MV-4-11 (cell line): Measurements from ENCODE around the gene GREB1.
"Not testable (repeated sequence)": the region's sequence is repeated elsewhere in the genome, so short reads cannot be mapped to it uniquely, and the experiment has no call there.

Experiments
- DNase-seq: peaks from one replicate; lab custom pipeline; 2025; lab: John Stamatoyannopoulos, UW

The GREB1 gene

GRCh38 chr2:11640132-11640531, 106.3 kb downstream of the GREB1 start:
- DNase-seq: no peak

DNA sequence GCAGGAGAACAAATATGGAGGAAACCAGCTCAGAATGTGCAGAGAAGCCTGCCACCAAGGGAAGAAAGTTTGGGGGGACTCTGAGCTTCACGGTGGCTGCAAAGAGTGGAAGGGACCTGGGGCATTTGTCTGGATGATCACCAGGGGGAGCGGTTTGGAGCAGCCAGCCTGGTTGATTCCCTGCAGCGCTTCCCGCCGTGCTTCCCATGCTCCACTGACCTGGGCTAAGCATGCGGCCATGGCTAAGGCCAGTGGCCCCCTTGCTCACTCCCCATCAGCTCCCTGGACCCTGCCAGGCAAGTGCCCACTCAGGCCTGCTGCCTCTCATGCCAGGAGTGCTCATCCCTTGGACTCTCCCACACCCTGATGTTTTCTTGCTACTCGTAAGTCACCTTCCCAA, 109.1 kb downstream of the GREB1 start:
- no peak for DNase-seq

DNA sequence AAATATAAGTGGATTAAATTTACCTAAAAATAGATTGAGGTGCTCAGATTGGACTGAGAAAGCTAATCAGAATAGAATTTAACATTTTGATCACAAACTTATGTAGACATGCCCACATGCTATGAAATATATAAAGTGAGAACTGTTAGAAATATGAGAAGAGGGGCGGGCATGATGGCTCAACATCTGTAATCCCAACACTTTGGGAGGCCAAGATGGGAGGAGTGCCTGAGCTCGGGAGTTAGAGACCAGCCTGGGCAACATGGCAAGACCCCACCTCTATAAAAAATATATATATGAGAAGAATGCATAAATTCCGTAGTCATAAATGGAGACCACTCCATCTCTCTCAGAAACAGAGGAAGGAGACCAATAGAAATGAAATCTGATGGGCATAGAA, 110.4 kb downstream of the GREB1 start:
- no peak for DNase-seq

DNA sequence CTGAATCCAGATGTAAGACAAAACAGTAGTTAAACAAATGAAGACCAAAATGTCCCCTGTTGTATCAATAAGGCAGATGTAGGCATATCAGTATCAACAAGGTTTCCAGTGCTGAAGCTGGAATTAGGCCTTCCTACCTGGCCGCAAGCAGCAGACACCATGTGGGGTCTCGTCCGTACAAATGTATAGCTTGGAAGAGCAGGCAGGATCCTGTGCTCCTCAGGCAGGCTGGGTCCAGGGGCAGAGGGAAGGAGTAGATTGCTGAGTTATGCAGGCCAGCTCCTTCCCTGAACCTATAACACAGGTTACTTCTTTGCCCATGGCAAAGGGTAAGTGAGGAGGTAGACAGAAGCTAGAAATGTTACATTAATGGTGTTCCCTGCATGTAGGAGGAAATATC, 112.7 kb downstream of the GREB1 start:
- no peak for DNase-seq

DNA sequence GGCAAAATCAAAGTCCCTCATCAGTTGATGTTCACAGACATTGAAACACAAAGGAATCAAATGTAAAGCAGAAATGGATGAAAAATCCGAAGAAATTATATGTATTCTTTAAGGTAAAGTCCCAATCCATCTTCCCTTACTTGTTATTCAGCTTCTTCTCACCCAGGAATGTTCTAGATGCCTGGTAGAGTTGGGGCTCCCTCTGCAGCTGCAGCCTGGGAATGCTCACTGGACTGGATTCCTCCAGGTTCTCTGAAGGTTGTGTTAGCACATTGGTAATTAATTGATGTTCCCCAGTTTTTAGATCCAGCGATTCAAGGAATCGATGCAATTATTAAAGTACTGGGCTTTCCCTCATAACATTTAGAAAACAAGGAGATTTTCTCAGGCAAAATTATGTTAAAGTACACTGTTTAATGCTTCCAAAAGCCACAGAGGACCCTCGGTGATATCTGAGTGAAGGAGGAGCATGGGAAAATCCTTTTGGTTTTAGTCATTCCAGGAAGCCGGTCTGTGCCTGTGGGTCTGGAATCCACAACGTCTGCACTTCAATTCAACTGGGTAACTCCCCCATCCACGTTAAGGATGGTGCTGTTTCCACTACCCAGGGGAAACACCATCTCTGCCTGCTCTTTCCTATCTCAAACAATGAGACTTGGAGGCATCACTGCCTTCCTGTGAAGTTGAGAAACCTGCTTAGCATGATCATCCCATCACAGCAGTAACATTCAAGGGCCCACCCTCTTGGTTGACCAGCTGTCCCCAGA, 114.2 kb downstream of the GREB1 start:
- DNase-seq: no peak

DNA sequence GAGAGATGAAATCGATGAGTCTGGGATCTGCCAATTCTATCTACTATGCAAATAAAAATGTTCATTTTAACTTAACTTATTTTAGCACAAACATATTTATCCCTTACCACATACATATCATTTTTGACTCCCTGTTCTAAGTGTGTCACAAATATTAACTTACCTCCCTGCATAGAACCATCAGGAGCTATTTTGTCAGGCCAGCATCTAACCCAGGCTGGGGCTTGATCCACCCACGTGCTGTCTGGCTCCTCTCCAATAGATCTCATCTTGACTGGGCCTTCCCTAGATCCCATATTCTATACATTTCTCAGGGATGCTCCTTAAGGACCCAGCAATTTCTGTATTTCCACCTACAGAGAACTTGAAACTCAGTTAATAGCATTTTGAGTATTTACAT, 115.2 kb downstream of the GREB1 start:
- no peak for DNase-seq

DNA sequence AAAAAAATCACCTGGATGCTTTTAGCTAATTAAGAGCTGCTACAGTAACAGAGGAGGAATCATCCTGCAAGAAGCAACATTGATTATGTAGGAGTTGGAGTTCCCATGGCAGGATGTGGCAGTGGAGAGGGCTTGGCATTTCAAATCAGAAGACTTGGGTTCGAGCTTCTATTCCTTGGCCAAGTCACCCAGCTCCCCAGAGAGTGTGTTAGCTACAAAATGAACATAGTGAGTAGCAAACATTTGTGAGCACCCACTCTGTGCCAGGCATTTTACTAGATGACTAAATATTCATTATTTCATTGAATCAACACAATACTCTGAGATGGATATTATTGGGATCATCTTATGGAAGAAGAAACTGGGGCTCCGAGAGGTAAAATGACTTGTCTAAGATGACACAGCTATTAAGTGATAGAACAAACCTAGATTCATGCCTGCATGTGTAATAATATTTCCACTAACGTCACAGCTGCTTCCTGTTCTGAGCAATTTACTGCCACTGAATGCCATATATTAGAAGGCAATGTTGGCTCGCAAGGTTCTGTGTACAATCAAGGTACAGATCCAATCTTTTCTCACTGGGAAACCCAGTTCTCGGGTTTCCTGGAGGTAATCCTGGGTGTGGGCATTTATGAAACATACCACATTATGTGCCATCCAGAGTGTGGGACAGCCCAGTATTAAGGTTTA, 118.2 kb downstream of the GREB1 start:
- no peak for DNase-seq

DNA sequence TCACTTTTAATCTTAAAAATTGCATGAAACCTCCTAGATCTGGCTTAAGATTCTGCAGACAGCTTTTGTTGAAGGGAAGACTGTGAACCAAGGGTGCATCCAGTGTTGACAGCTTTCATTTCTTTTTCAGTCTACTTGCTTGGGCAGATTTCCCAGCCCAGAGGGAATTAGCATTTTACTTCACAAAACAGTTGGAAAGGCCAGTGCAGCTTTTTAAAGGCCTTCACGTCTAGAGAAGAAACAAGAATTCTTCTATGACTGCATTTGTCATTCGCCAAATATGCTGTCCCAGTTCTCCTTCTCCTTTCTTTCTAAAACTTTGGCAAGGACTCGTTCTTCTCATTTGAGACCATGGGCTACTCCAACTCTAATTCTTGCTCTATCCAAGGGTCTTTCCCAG, 118.7 kb downstream of the GREB1 start:
- DNase-seq: no peak

DNA sequence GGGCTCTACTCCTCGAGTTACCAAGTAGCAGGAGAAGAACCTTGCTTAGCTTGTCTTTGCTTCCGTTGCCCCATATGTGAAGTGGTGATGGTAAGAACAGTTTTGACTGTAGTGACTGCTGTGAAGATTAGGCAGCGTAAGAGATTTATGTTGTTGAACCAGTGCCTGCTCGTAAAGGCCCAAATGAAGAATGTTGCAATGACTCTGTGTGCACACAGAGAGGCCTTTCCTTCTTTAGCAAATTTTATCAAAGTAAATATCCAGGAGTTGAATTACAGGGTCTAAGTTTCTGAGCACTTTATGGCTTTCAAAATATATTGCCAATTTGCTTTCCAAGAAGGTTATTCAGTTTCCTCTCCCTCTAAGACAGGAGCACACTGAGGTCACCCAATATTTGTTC, 121.7 kb downstream of the GREB1 start:
- no peak for DNase-seq

DNA sequence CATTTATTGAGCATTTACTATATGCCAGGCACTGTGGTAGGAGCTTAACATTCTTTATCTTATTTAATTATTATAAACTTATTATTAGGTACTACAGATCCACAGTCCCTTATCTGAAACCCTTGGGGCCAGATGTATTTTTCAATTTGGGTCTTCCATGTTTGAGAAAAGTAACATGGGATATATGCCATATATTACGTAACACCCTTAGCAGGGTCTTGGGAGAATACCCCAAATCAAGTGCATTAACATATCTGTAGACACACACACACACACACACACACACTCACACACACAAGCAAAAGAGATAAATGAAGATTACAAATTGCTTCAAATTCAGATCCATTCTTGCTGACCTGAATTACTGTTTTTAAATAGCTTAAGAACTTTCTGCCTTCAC, 122.4 kb downstream of the GREB1 start:
- no peak for DNase-seq

- DNase-seq: no peak
These were observed 122.8 kb downstream of the GREB1 start for GRCh38 chr2:11656671-11657101.

DNA sequence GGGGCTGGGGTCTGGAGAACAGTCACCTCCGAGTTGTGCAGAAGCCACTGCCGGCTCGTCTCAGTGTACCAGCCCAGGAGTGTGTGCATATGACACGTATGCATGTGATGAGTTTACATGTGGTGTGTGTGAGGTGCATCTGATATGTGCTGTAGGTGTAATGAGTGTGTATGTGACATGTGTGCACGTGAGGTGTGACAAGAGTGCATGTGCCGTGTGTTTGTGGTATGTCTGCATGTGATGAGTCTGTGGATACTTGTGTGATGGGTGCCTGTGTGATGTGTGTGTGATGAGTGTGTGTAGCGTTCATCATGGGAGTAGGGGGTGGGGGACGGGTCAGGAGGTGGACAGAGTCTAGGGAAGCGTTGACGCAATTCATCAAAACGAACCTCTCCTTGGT, 123.3 kb downstream of the GREB1 start:
- no peak for DNase-seq

DNA sequence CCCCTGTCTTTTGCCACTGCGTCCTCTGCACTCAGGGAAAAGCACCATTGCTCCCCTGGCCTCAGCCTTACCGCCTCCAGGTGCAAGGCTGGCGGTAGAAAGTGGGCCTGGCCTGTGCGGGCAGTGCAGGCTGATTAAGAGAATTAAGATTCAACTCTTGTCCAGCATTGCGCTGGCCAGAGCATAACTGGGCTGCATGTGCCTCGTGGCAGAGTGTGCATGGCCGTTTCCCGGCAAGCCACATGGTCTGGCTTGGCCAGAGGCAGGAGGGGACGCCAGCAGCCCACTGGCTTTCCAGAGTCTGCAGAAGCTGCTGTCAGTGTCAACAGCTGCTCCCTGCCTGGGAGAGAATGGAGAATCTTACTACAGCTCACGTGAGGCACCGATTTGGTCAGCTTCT, 123.8 kb downstream of the GREB1 start:
- no peak for DNase-seq

DNA sequence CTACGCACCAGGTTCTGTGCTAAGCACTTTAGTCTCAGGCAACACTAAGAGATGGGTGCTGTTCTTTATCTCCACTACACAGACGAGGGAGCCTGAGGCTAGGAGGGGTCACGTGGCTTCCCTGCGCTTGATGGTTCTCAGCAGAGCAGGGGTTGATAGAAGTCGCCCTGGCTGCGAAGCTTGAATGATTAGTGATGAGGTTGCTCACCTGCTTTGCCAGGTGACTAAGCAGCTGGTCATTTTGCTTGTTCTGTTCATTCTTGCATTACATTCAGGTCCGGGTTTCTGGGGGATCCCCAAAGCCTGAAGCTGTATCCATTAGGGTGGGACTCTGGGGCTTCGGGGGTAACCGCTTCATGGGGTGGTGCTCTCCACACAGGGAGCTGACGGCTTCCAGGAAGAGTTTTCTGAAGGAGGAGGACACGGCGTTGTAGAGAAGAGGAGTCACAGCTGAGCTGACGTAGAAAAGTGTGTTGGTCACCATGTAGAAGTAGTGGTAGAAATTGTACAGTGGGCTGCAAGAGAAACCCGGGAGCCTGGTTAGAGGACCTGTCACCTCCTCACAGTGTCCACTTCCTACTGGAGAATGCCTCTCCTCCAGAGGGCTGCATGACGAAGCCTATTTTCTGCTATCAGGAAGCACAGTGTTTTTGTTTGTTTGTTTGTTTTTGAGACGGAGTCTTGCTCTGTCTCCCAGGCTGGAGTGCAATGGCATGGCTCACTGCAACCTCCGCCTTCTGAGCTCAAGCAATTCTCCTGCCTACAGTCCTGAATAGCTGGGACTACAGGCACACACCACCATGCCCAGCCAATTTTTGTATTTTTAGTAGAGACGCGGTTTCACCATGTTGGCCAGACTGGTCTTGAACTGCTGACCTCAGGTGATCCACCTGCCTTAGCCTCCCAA, 124.6 kb downstream of the GREB1 start:
- no peak for DNase-seq

DNA sequence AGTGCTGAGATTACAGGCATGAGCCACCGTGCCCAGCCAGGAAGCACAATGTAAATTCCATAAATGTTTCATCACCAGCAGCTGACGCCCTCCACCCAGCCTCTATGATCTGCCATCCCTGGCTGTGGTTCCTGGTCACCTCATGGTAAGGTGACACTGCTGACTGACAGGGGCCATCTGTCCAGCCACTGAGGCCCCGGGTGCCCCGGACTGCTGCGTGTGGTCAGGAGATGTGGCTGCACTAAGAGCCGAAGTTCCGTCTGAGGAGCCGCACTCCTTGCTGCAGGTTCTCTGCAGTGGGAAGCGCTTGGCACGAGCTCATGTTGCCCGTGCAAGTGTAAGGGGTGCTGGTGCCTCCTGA, 125.2 kb downstream of the GREB1 start:
- DNase-seq: no peak

DNA sequence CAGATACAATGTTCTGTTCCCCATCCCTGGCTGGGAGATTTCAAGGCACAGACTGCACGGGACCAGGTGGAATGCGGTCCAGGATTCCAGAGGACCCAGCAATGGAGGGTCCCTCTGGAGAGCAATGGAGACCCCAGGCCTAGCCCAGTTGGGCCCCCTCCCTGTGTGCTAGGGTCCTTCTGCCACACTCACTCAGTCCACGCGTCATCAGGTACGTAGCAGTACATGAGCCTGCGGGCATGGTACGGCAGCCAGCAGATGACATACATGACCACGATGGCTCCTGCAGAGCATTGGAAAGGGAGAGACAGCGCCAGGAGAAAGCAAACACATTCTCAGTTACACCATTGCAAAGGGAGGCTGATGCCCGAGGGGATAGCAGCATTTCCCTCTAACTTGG, 126.0 kb downstream of the GREB1 start:
- no peak for DNase-seq

DNA sequence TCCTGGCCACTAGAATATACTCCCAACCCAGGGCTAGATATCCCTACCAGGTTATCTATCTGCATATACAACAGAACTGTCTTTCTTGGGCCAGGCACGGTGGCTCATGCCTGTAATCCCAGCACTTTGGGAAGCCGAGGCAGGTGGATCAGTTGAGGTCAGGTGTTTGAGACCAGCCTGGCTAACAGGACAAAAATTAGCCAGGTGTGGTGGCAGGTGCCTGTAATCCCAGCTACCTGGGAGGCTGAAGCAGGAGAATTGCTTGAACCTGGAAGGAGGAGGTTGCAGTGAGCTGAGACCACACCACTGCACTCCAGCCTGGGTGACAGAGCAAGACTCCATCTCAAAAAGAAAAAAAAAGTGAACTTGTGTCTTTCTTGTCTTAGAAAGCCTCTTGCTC, 126.6 kb downstream of the GREB1 start:
- not testable (repeated sequence) for DNase-seq

- no peak for DNase-seq
These were observed 128.1 kb downstream of the GREB1 start for GRCh38 chr2:11661891-11662435.

GRCh38 chr2:11662882-11663281, 129.0 kb downstream of the GREB1 start:
- DNase-seq: no peak

DNA sequence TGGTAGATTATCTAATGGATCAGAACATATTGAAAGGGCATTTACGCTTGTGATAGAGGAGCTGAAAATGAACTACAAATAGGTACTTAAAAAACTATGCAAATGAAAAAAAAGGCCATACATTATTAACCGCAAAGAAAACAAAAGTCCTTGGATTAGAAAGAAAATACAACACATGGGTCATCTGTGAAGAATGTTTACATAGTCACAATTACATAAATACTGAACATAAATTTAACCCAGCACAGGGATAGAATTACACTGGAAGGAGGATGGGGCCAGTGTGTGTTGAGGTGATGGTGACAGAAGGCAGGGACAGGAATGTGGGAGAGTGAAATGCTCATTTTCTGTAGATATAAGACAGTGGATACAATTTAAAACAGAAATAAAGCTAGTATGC, 129.6 kb downstream of the GREB1 start:
- DNase-seq: no peak

GRCh38 chr2:11665028-11665427, 131.2 kb downstream of the GREB1 start:
- DNase-seq: no peak

DNA sequence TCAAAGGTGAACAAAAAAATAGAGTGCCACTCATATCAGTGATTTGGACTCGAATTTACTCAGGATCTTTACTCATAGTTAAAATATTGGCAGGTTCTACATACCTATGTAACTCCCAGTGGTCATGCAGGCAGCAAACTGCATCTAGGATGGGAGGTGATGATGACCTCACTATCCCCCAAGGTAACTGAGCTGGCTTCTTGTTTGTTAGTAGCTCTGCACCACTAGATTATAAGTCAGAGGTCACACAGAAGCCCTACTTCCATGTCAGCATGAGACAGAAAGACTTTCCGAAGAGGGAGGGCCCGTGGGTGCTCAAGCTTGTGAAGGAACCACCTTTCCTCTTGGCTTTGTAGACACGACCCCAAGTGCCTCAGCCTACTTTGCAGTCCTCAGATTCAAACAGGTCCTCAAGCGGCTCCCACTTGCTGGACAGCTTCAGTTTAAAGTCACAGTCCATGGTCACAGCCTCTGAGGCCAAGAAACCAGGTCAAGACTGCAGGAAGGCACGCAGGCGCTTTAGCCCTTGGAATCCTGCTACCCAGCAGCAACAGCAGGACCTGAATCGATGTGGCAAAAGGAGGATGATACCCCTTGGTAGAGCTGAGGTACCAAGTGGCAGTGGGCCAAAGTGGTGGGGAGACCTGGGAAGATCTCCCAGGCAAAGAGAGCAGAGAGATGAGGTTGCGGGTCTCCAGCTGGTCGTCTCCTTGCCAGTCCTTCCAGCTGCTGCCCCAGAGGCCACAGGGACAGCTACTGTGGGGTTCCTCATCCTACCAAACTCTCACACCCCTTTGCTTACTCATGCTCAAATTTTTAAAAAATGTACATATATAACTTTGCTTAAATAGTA, 131.9 kb downstream of the GREB1 start:
- no peak for DNase-seq
